ENCODE measurements around the gene INTS11.
"Not testable (repeated sequence)": the region's sequence is repeated elsewhere in the genome, so short reads cannot be mapped to it uniquely, and the experiment has no call there.

Gene INTS11

GRCh38 chr1:1329304-1330210 is 5.1 kb upstream of the INTS11 start:
- no peak for DNase-seq

- DNase-seq = no peak
These were observed 3.8 kb upstream of the INTS11 start for GRCh38 chr1:1328254-1328653.

- no peak for DNase-seq
These were observed 2.8 kb upstream of the INTS11 start for GRCh38 chr1:1327291-1327690.

- DNase-seq = no peak
These were observed 1.7 kb upstream of the INTS11 start for GRCh38 chr1:1326075-1326605.

GRCh38 chr1:1325288-1326074 is 1.0 kb upstream of the INTS11 start:
- DNase-seq = peak in 1 of 2 donors; percentile 15

- DNase-seq = no peak
These were observed 356 bp downstream of the INTS11 start for GRCh38 chr1:1324084-1324523.

GRCh38 chr1:1322952-1323351 is 1.5 kb downstream of the INTS11 start:
- DNase-seq = no peak

GRCh38 chr1:1322418-1322817 is 2.0 kb downstream of the INTS11 start:
- DNase-seq = no peak

GRCh38 chr1:1321477-1321876 is 3.0 kb downstream of the INTS11 start:
- no peak for DNase-seq

GRCh38 chr1:1320666-1321448 is 3.6 kb downstream of the INTS11 start:
- no peak for DNase-seq

- no peak for DNase-seq
These were observed 4.9 kb downstream of the INTS11 start for GRCh38 chr1:1319646-1319941.

- DNase-seq = no peak
These were observed 5.4 kb downstream of the INTS11 start for GRCh38 chr1:1318777-1319645.

GRCh38 chr1:1318131-1318652 is 6.3 kb downstream of the INTS11 start:
- no peak for DNase-seq

- no peak for DNase-seq
These were observed 7.0 kb downstream of the INTS11 start for GRCh38 chr1:1317420-1317819.

- DNase-seq = not testable (repeated sequence)
These were observed 8.3 kb downstream of the INTS11 start for GRCh38 chr1:1316199-1316598.

- DNase-seq = no peak
These were observed 9.0 kb downstream of the INTS11 start for GRCh38 chr1:1315435-1315954.

- DNase-seq = no peak
These were observed 9.7 kb downstream of the INTS11 start for GRCh38 chr1:1314678-1315335.

- no peak for DNase-seq
These were observed 10.2 kb downstream of the INTS11 start for GRCh38 chr1:1314237-1314586.

- DNase-seq = no peak
These were observed 10.8 kb downstream of the INTS11 start for GRCh38 chr1:1313500-1314236.

Measured in inflammatory macrophage (primary cell).